NCI-H446 treated with DMSO at 0.1 percent for 48 hours (cell line): ENCODE data around the gene JRKL.
"Not testable (repeated sequence)": the region's sequence is repeated elsewhere in the genome, so short reads cannot be mapped to it uniquely, and the experiment has no call there.

ENCODE experiments used
- DNase-seq: peaks from one replicate; lab custom pipeline; 2025; lab: John Stamatoyannopoulos, UW

Gene JRKL

DNA sequence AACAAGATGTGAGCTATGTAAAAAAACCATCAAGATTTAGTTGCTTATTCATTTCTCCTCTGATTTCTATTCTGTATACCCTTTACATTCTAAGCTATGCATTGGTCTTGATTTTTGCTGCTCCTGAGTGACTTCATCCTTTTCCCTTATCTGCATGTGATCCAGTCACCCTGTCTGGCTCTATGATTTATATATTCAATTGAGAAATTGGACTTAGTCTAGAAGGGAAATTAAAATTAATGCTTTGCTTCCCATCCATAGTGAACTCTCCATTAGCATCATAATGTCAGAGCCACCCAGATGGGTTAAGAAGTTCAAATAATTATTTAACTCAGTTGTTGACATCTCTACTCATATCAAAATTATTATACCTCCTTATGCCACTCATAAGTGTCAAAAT, 5.0 kb downstream of the JRKL start:
- no peak for DNase-seq

DNA sequence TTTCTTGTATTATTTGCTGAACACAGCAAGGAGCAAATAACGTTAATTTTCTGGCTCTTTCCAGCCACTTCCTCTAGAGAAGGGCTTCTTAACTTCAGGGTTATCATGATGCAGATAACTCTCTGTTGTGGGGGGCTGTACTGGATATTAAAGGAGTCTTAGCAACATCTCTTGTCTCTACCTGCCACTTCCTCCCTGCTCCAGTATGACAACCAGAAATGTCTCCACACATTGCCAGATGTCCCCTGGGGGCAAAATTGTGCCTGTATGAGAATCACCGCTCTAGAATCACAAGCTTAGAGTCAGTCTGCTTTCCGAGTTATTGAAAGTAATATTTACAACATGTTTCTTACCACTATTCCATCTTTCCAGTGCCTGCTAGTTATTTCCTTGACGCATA, 6.8 kb downstream of the JRKL start:
- no peak for DNase-seq

DNA sequence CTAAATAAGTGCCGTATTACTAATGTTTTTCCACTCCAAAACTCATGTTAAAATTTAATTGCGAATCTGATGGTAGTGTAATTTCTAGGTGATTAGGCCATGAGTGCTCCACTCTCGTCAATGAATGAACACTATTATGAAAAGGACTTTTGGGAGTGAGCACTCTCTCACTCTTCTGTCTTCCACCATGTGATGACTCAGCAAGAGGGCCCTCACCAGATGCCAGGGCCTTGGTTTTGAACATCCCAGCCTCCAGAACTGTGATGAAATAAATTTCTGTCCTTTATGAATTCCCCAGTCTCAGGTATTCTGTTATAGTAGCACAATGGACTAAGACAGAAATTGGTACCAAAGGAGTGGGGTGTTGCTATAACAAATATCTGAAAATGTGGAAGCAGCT, 8.1 kb downstream of the JRKL start:
- no peak for DNase-seq

DNA sequence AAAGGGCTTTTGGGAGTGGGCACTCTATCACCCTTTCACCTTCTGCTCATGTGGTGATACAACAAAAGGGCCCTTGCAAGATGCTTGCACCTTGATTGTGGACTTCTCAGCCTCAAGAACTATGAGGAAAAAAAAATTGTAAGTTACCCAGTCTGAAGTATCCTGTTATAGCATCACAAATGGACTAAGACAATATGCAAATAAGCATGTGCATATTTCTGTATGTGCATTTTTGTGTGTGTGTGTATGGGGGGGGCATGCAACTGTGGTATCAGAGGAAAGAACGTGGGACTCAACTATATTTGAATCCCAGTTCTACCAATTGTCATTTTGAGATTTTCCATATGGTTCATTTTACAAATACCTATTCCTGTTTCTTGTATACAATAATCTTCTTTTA, 10.9 kb downstream of the JRKL start:
- no peak for DNase-seq

DNA sequence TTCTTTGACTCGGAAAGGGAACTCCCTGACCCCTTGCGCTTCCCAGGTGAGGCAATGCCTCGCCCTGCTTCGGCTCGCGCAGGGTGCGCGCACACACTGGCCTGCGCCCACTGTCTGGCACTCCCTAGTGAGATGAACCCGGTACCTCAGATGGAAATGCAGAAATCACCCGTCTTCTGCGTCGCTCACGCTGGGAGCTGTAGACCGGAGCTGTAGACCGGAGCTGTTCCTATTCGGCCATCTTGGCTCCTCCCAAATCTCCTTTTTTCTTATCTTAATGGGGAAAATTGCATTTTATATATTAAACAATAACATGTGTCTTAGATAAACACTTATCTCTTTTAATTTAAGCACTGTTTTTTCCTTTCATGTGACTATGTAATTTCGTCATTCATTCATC, 21.6 kb downstream of the JRKL start:
- not testable (repeated sequence) for DNase-seq

GRCh38 chr11:96412761-96413381, 23.1 kb downstream of the JRKL start:
- no peak for DNase-seq

- no peak for DNase-seq
Observed at GRCh38 chr11:96413408-96413807, 23.6 kb downstream of the JRKL start.

DNA sequence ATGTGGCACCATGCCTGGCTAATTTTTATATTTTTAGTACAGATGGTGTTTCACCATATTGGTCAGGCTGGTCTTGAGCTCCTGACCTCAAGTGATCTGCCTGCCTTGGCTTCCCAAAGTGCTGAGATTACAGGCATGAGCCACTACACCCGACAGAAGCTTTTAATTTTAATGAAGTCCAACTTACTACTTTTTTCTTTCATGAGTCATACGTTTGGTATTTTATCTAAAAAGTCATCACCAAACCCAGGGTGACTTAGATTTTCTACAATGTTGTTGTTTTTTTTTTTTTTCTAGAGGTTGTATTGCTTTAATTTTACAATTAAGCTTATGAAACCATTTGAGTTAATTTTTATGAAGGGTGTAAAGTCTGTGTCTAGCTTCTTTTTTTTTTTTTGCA, 34.9 kb downstream of the JRKL start:
- DNase-seq = no peak

DNA sequence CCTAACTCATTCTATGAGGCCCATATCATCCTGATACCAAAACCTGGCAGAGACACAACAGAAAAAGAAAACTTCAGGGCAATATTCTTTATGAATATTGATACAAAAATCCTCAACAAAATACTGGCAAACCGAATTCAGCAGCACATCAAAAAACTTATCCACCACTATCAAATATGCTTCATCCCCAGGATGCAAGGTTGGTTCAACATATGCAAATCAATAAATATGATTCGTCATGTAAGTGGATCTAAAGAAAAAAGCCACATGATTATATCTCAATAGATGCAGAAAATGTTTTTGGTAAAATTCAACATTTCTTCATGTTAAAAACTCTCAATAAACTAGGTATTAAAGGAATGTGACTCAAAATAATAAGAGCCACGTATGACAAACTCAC, 40.9 kb downstream of the JRKL start:
- no peak for DNase-seq

- DNase-seq = not testable (repeated sequence)
Observed at GRCh38 chr11:96432654-96433053, 42.8 kb downstream of the JRKL start.
